ACC112 (cell line): ENCODE measurements around the gene MNT.

Source experiments
- H2AFZ ChIP-seq: fragments of 200-600 bp; sonication (generic); one replicate; pipeline ENCODE4 v1.6.0; 2017; ENCODE audit warnings: antibody characterized with exemption, low read length; ENCODE audit not compliant: unreplicated experiment
- H3K27ac ChIP-seq: fragments of 200-600 bp; sonication (generic); 2 replicates; pipeline ENCODE4 v1.5.1; 2014; ENCODE audit warnings: low read depth, mild to moderate bottlenecking, antibody characterized with exemption, low read length, moderate library complexity
- H3K27me3 ChIP-seq: fragments of 200-600 bp; sonication (generic); 2 replicates; pipeline ENCODE4 v1.6.1; 2014; ENCODE audit warnings: mild to moderate bottlenecking, antibody characterized with exemption, low read length, moderate library complexity, mixed read lengths; ENCODE audit not compliant: insufficient read depth
- H3K36me3 ChIP-seq: fragments of 200-600 bp; sonication (generic); 2 replicates; pipeline ENCODE4 v1.6.1; 2016; ENCODE audit warnings: mild to moderate bottlenecking, antibody characterized with exemption, low read length, moderate library complexity, mixed read lengths; ENCODE audit not compliant: insufficient read depth
- H3K4me1 ChIP-seq: fragments of 200-600 bp; sonication (generic); one replicate; pipeline ENCODE4 v1.6.1; 2016; ENCODE audit warnings: low read length, mixed read lengths; ENCODE audit not compliant: insufficient read depth, unreplicated experiment, control insufficient read depth
- H3K4me3 ChIP-seq: fragments of 200-600 bp; sonication (generic); 2 replicates; pipeline ENCODE4 v1.5.1; 2014; ENCODE audit warnings: mild to moderate bottlenecking, low read depth, low read length
- H3K79me2 ChIP-seq: fragments of 200-600 bp; sonication (generic); one replicate; pipeline ENCODE4 v1.6.0; 2016; ENCODE audit warnings: low read length; ENCODE audit not compliant: control insufficient read depth, unreplicated experiment, insufficient read depth

Gene MNT

GRCh38 chr17:2402544-2402943, 1.7 kb upstream of the MNT start:
- H3K27me3 ChIP-seq: no peaks in the 10 kb centered on the region
- peak overlapping the region; percentile 63; the same call in 1 of the 2 replicates for H3K27ac ChIP-seq
- peak overlapping the region; percentile 29 for H2AFZ ChIP-seq
- peaks cover 65% of the 10 kb centered on the region for H3K4me1 ChIP-seq
- H3K36me3 ChIP-seq: no peaks in the 10 kb centered on the region
- H3K4me3 ChIP-seq: peak overlapping the region; percentile 74
- peaks cover 23% of the 10 kb centered on the region for H3K79me2 ChIP-seq

DNA sequence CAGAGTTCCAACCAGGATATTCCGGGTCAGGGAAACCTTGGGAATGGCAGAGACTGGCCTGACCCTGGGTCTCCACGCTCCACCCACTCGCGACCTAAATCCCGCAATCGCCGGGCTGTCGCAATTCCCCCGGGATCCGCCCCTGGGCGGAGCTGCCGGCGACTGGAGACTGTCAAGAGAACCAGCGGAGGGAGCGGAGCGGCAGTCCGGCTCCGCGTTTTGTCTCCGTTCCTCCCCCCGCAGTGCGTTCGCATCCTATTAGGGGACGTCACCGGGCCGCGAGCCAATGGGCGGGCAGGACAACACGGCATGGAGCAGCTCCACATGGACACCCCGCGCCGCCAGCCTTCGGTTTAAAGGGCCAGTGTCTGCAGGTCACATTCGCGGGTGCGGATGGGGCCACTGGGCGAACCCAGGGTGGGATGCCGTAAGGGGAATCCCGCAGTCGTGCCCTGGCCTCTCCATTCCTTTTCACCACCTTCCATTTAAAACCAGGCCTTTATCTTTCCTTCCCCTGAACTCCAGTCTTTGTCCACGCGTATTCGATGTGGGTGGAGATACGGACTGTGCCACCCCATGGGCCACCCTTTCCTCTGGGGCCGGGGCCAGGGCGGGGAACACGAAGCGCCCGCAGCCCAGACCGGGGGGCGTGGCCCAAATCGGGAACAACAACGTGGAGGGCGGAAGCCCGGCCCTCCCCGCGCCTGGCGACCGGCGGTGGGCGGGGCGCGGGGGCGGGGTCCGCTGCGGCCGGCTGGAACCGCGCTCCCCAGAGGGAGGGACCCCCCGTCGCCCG, 764 bp upstream of the MNT start:
- peak overlapping the region; percentile 37 for H2AFZ ChIP-seq
- no peaks in the 10 kb centered on the region for H3K27me3 ChIP-seq
- peaks cover 60% of the 10 kb centered on the region for H3K4me1 ChIP-seq
- H3K27ac ChIP-seq: peak overlapping the region; percentile 96
- H3K36me3 ChIP-seq: no peaks in the 10 kb centered on the region
- H3K4me3 ChIP-seq: peak overlapping the region; percentile 99
- H3K79me2 ChIP-seq: peaks cover 28% of the 10 kb centered on the region

DNA sequence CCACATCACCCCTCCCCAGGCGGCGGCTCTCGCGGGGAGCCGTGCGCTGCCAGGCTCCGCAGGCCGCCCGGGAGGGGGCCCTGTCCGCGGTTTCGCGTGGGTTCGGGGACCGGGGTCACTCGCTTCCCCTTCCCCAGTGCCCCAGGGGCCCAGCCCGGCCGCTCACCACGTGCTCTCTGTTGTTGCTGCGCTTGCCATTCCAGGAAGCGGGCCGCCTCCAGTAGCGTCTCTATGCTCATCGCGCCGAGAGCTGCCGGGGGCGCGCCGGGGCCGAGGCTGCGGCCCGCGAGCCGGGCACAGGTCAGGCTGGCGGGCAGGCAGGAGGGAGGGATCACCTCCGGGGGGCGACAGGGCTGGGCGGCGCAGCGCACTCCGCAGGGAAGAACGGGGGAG, 390 bp downstream of the MNT start:
- H3K27ac ChIP-seq: peak overlapping the region; percentile 96
- H2AFZ ChIP-seq: peak overlapping the region; percentile 1
- peaks cover 59% of the 10 kb centered on the region for H3K4me1 ChIP-seq
- peaks cover 37% of the 10 kb centered on the region for H3K79me2 ChIP-seq
- H3K4me3 ChIP-seq: peak overlapping the region; percentile 99
- no peaks in the 10 kb centered on the region for H3K27me3 ChIP-seq
- no peaks in the 10 kb centered on the region for H3K36me3 ChIP-seq

DNA sequence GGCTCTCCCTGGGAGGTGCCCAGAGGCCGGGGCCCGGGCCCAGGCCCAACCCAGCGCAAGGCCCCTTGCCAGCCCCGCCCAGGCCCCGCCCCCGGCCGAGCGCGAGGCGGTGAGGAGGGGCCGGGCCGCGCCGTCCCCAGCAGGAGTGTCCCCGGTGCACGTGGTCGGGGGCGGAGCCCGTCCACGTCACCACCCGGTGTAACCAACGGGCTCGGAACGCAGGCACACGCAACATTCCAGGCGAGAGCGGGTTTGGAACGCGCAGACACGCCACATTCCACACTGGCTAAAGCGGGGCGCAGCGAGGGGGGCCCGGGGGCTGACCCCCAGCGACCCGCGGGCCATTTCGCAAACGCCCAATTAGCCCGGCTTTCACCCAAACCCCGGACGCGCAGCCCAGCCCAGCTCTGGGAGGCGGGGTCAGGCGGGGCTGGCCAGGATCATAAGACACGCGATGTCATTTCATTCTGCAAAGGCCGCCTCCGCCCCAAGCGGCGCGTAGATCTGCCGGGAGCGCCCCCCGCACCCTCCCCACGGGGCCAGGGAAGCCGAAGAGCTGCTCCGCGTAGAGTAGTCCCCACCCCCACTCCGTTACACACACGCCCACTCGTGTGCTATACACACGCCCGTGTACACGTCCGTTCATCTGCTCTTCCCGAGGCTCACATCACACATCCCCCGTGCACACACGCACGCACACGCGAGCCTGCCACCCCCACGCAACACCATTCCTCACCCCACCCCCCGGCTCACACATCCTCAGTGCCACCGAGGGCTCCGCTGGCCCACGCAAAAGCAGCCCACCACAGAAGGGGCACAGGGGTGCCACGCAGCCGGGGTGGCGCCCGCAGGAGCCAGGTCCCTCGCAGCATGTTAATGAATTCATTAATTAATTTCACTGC, 1.0 kb downstream of the MNT start:
- Histone ChIP-seq H3K4me3 (peak overlapping the region; percentile 99), H2AFZ (peak overlapping the region; percentile 41), H3K27ac (peak overlapping the region; percentile 96), H3K36me3 (no peaks in the 10 kb centered on the region), H3K4me1 (peaks cover 57% of the 10 kb centered on the region), H3K79me2 (peaks cover 43% of the 10 kb centered on the region), H3K27me3 (no peaks in the 10 kb centered on the region)

DNA sequence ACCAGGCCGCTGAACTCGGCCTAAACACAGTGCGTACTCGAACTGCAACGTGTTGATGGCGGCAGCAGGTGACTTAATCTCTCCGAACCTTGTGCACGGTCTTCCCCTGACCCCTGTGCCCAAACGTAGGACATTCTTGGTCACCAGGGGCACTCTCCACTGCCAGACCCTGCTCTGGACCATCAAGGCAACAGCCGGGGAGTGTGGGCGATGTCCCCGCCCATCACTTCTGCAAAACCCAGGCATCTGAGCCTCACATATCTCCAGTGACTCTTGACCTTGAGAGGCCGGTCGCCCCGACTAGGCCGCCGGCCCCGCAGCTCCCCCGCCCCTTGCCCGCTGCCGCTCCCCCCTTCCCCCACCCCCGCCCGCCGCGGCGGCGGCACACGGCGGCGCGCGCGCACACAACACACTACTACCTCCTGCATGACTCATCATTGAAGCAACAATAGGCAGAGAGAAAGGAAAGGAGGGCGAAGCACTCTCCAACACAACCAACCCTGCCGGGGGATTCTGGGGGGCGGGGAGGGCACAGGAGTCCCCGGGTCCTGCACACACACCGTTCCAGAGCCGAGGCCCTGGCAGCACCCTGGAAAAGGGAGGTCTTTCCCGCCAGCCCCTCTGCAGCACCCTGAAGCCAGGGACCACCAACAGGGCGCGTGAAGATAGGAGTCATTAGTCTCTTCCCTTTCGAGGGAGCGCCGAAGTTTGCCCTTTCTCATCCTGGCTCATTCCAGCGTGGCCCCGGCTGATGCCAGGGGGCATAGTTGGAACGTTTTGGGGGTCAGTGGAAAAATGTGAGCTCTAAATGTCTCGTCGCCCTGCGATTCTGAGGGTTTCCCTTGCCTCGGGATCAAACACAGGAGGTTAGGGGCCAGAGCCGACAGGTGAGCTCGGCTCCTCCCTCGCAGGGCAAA, 1.9 kb downstream of the MNT start:
- H3K36me3 ChIP-seq: no peaks in the 10 kb centered on the region
- H3K27me3 ChIP-seq: no peaks in the 10 kb centered on the region
- no peak overlapping the region for H2AFZ ChIP-seq
- peak overlapping the region; percentile 96 for H3K27ac ChIP-seq
- H3K79me2 ChIP-seq: peaks cover 49% of the 10 kb centered on the region
- H3K4me3 ChIP-seq: peak overlapping the region; percentile 99
- H3K4me1 ChIP-seq: peaks cover 59% of the 10 kb centered on the region

- Histone ChIP-seq H3K36me3 (no peaks in the 10 kb centered on the region), H3K79me2 (peaks cover 49% of the 10 kb centered on the region), H3K4me1 (peaks cover 52% of the 10 kb centered on the region), H3K27ac (peak overlapping the region; percentile 96), H2AFZ (no peak overlapping the region), H3K27me3 (no peaks in the 10 kb centered on the region), H3K4me3 (peak overlapping the region; percentile 99)
These were observed 2.7 kb downstream of the MNT start for GRCh38 chr17:2398182-2398581.

DNA sequence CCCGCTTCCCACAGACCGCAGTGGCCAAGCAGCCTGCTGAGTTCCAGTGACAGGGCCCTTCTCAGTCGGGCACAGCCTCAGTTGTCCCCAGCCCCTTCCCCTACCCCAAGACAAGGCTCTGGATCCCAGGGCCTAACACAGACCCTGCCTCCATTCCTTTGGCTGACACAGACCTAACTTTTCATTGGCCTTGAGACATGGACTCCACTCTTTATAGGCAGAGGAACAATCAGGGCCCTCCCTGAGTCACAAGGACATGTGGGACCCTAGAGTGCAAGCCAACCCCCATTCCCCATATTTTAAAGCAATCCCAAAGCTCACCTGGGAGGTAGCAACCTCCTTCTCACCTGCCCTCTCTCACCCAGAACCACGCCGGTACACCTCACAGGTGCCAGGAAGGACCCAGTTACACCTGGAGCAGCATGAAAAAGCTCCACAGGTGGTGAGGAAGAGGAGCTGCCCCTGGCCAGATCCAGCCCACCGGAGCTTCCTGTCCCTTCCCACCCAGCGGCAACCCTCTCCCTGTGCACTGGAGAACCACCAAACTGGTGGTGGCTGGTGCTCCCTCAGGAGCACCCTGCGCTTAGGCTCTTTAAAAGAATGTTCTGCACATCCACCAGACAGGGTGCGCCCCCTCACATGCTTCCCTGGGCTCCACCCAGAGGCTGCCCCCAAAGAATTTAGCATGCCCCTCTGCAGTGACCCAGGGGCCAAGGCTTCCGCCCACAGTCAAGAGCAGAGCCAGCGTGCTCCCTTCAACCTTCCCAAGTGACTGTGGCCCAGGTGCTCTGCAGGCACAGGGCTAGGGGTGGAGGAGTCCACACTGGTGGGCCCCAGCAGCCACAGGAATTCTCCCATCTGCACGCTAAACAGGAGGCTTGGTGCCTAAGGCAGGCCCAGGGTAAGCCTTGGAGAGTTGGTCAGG, 3.4 kb downstream of the MNT start:
- Histone ChIP-seq H2AFZ (no peak overlapping the region), H3K27ac (peak overlapping the region; percentile 96), H3K27me3 (no peaks in the 10 kb centered on the region), H3K36me3 (no peaks in the 10 kb centered on the region), H3K4me1 (peaks cover 45% of the 10 kb centered on the region), H3K79me2 (peaks cover 49% of the 10 kb centered on the region), H3K4me3 (peak overlapping the region; percentile 99; the same call in 1 of the 2 replicates)

DNA sequence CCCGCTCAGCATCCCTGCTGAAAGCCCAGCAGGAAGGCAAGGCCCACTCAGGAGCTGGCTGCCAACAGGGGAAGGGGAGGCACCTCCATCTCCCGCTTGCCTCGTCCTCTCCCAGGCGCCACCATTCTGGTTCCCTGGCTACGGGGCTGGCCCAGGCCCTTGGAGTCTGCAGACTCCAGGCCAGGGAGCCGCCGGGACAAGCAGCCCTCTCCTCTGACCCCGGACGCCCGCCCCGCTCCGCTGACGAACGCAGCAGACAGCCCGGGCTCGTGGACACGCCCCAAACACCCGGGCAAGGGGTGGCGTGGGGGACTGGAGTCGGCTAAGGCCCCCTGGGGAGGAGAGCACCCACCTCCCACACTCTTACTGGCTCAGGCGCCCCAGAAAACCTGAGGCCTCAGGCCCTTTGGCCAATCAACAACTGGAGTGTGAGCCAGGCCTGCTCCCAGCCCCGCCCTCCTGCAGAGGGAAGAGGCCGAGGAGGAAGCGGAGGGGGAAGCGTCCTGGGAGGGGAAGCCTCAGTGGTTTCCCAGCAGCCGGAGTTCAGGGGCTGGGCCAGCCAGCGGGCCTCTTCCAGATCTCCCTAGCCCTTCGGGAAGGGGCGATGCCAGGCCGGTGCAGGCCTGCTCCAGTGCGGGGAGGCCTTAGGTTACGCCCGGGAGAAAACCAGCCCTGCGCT, 4.2 kb downstream of the MNT start:
- Histone ChIP-seq H3K27ac (peak overlapping the region; percentile 96), H3K36me3 (no peaks in the 10 kb centered on the region), H3K79me2 (peaks cover 51% of the 10 kb centered on the region), H3K4me1 (peaks cover 46% of the 10 kb centered on the region), H3K27me3 (no peaks in the 10 kb centered on the region), H2AFZ (no peak overlapping the region), H3K4me3 (peak overlapping the region; percentile 62)

- H3K4me1 ChIP-seq: peaks cover 51% of the 10 kb centered on the region
- no peak overlapping the region for H2AFZ ChIP-seq
- H3K4me3 ChIP-seq: peak overlapping the region; percentile 62
- H3K27ac ChIP-seq: peak overlapping the region; percentile 96
- H3K27me3 ChIP-seq: no peaks in the 10 kb centered on the region
- H3K79me2 ChIP-seq: peaks cover 56% of the 10 kb centered on the region
- no peaks in the 10 kb centered on the region for H3K36me3 ChIP-seq
These were observed 4.7 kb downstream of the MNT start for GRCh38 chr17:2396192-2396567.
